B cell (primary cell): Measurements from ENCODE around the gene UMAD1. TPM values are rescaled to one million over a fixed set of nuclear protein-coding genes. Genes with fewer than 3 reads are reported as not detected.
"Not testable (repeated sequence)": the region's sequence is repeated elsewhere in the genome, so short reads cannot be mapped to it uniquely, and the experiment has no call there.

Experiments used
- ATAC-seq: fragments of 200-7000 bp; cut with Tn5 transposase; one replicate; pipeline ENCODE4 v1.10.0; 2021; ENCODE audit warnings: low read depth, mild to moderate bottlenecking, moderate number of reproducible peaks, moderate library complexity
- CTCF ChIA-PET: fragments of 350-600 bp; sonication (Branson Sonifier 250); formaldehyde crosslinking; loops from one replicate; lab custom pipeline; 2021; ENCODE audit warnings: antibody characterized with exemption, inconsistent platforms; lab: Charles Lee
- POLR2A ChIA-PET: fragments of 350-600 bp; sonication (Branson Sonifier 250); formaldehyde crosslinking; loops from one replicate; lab custom pipeline; 2021; ENCODE audit warnings: antibody characterized with exemption; lab: Charles Lee
- DNase-seq: peaks from one replicate; pipeline ENCODE4 v3.0.0; 2013
- H2AFZ ChIP-seq: 2 replicates; pipeline ENCODE4 v1.6.1; 2012; ENCODE audit warnings: mild to moderate bottlenecking, low read depth, low read length; ENCODE audit not compliant: insufficient read depth, poor library complexity, severe bottlenecking
- H3K27ac ChIP-seq, 2 donors: 1 replicate in 1 of 2; 2 replicates in 1 of 2; pipeline ENCODE4 v1.5.1; 2012 to 2013; ENCODE audit warnings: low read length in 2 of 2, mild to moderate bottlenecking in 2 of 2, moderate library complexity in 1 of 2
- H3K27me3 ChIP-seq, 4 experiments: fragments of 200-600 bp in 1 of 4; sonication (generic) in 1 of 4; replicated peaks in 1 of 4; 1 replicate in 2 of 4; 2 replicates in 2 of 4; pipeline versions ENCODE4 v1.6.1 to v1.7.0; 2013 to 2016; ENCODE audit warnings: low read length in 3 of 4, mild to moderate bottlenecking in 2 of 4, mixed read lengths in 1 of 4, moderate library complexity in 1 of 4; ENCODE audit not compliant: insufficient read depth in 4 of 4, control insufficient read depth in 3 of 4; ENCODE audit errors: control extremely low read depth in 1 of 4
- H3K36me3 ChIP-seq, 2 experiments: replicated peaks in 1 of 2; 1 replicate in 1 of 2; 2 replicates in 1 of 2; pipeline versions ENCODE4 v1.6.1 to v1.7.1; 2013; ENCODE audit warnings: low read length in 1 of 2; ENCODE audit not compliant: insufficient read depth in 2 of 2, control insufficient read depth in 1 of 2; ENCODE audit errors: control extremely low read depth in 1 of 2, extremely low read depth in 1 of 2
- H3K4me1 ChIP-seq, 2 donors: fragments of 200-600 bp in 1 of 2; sonication (generic) in 1 of 2; 1 replicate in 1 of 2; 2 replicates in 1 of 2; pipeline versions ENCODE4 v1.5.1 to v1.6.1; 2013 to 2017; ENCODE audit warnings: low read length in 2 of 2; ENCODE audit not compliant: control insufficient read depth in 2 of 2, insufficient read depth in 2 of 2
- H3K4me2 ChIP-seq: replicated peaks from 2 replicates; pipeline ENCODE3; 2012; ENCODE audit warnings: mild to moderate bottlenecking, low read depth, low read length; ENCODE audit not compliant: poor library complexity, severe bottlenecking
- H3K4me3 ChIP-seq, 5 experiments: fragments of 200-600 bp in 1 of 5; sonication (generic) in 1 of 5; 1 replicate in 3 of 5; 2 replicates in 2 of 5; pipeline versions ENCODE4 v1.5.1 to v1.7.0; 2011 to 2016; ENCODE audit warnings: low read length in 4 of 5, mild to moderate bottlenecking in 4 of 5, low read depth in 2 of 5, control low read depth in 1 of 5, moderate library complexity in 1 of 5; ENCODE audit not compliant: insufficient read depth in 1 of 5; ENCODE audit errors: control extremely low read depth in 1 of 5, extremely low read depth in 1 of 5
- H3K79me2 ChIP-seq: fragments of 200-600 bp; sonication (generic); one replicate; pipeline ENCODE4 v1.6.0; 2016; ENCODE audit warnings: low read length; ENCODE audit not compliant: control insufficient read depth, insufficient read depth
- H3K9ac ChIP-seq: fragments of 200-600 bp; sonication (generic); 2 replicates; pipeline ENCODE4 v1.6.1; 2017; ENCODE audit warnings: mild to moderate bottlenecking, low read length, moderate library complexity
- H3K9me3 ChIP-seq, 3 donors: one replicate each; pipeline versions ENCODE4 v1.6.1 to v1.7.1; 2013; ENCODE audit warnings: low read length in 2 of 3; ENCODE audit not compliant: control insufficient read depth in 2 of 3, insufficient read depth in 1 of 3; ENCODE audit errors: control extremely low read depth in 1 of 3
- H4K20me1 ChIP-seq: 2 replicates; pipeline ENCODE4 v1.6.0; 2012; ENCODE audit warnings: mild to moderate bottlenecking, low read length; ENCODE audit not compliant: insufficient read depth, control insufficient read depth, poor library complexity, severe bottlenecking
- H3K27ac Mint-ChIP-seq: one replicate; pipeline ENCODE4 v1.8.0; 2021; ENCODE audit warnings: mixed read lengths
- H3K27me3 Mint-ChIP-seq: one replicate; pipeline ENCODE4 v1.8.0; 2021; ENCODE audit warnings: mixed read lengths
- H3K4me1 Mint-ChIP-seq: one replicate; pipeline ENCODE4 v1.8.0; 2021; ENCODE audit warnings: mixed read lengths
- H3K4me3 Mint-ChIP-seq: one replicate; pipeline ENCODE4 v1.8.0; 2021; ENCODE audit warnings: mixed read lengths
- H3K9me3 Mint-ChIP-seq: one replicate; pipeline ENCODE4 v1.8.0; 2022; ENCODE audit warnings: mixed read lengths; ENCODE audit not compliant: insufficient read depth
- CTCF ChIP-seq: fragments of 200-600 bp; IDR thresholded peaks from one replicate; pipeline ENCODE4 v1.8.0; 2022; ENCODE audit warnings: antibody characterized with exemption, mild to moderate bottlenecking
- EZH2 ChIP-seq: IDR thresholded peaks from 2 replicates; pipeline ENCODE4 v1.6.1; 2012; ENCODE audit warnings: borderline replicate concordance, low read depth, mild to moderate bottlenecking, moderate library complexity, low read length; ENCODE audit not compliant: insufficient read depth, poor library complexity, severe bottlenecking
- WGBS: methylation state at CpG from one replicate; pipeline ENCODE4 v1.1.5; 2013; ENCODE audit warnings: missing lambda C conversion rate; ENCODE audit not compliant: insufficient coverage; 5-methylcytosine and 5-hydroxymethylcytosine counted together
- intact Hi-C: fragments of 100-400 bp; cut with micrococcal nuclease; formaldehyde crosslinking; loops from one replicate; pipeline ENCODE4 v1.10.0; 2022
- polyA plus RNA-seq: library from polyadenylated mRNA; depleted of rRNA; stranded (reverse); fragments of >200 nt; gene quantifications from 2 replicates; pipeline ENCODE4 v1.2.3, GENCODE V29; 2012
- total RNA-seq, 2 donors: library from RNA; stranded (reverse); fragments of 120-200 nt in 1 of 2; gene quantifications; 1 replicate in 1 of 2; 2 replicates in 1 of 2; pipeline versions ENCODE4 v1.2.3 to v1.2.4, GENCODE V29; 2013 to 2022

Gene UMAD1
- total and polyA plus RNA-seq, 2 donors (not counting 1 experiment from before 2014, with no cell fraction given) = 11.6 to 25.9 TPM

- TF ChIP-seq CTCF (no peak), EZH2 (no peak)
- Mint-ChIP-seq H3K4me3 (no peak overlapping the region), H3K27ac (no peak overlapping the region), H3K27me3 (no peaks in the 10 kb centered on the region), H3K9me3 (no peaks in the 10 kb centered on the region), H3K4me1 (peaks cover under 1% of the 10 kb centered on the region)
- Histone ChIP-seq H4K20me1 (no peaks in the 10 kb centered on the region), H3K4me1 (peaks cover 18 to 19% of the 10 kb centered on the region in 2 donors), H3K4me3 (no peak overlapping the region), H2AFZ (no peak overlapping the region), H3K27me3 (no peaks in the 10 kb centered on the region), H3K9ac (no peak overlapping the region), H3K4me2 (no peak overlapping the region), H3K9me3 (no peaks in the 10 kb centered on the region), H3K79me2 (no peaks in the 10 kb centered on the region), H3K27ac (no peak overlapping the region), H3K36me3 (no peaks in the 10 kb centered on the region)
- WGBS = 100% methylated on average over 1 of the region's 3 CpGs
- ChIA-PET POLR2A (no interaction called here), CTCF (interaction anchor here (0.6 kb wide), 1 partner anchor 9 kb away, joined by 4 read pairs; no protein-coding TSS in a partner anchor)
- intact Hi-C loops = loop anchor here (2.0 kb wide), 1 partner anchor 17 kb away; no protein-coding TSS in a partner anchor
- DNase-seq (no peak), ATAC-seq (no peak)
Observed at GRCh38 chr7:7803715-7804178, 163.2 kb downstream of the UMAD1 start.

DNA sequence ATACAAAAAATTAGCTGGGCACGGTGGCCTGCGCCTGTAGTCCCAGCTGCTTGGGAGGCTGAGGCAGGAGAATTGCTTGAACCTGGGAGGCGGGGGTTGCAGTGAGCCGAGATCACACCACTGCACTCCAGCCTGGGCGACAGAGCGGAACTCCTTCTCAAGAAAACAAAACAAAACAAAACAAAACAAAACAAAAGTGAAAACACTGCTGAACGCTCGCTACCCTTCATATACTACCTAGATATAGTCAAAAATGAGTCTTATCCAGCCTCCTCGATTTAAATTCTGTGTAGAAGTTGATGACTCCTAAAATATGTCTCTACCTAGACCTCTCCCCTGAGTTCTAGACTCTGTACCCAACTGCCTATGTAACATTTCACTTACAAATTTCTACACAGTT, 164.3 kb downstream of the UMAD1 start:
- H2AFZ ChIP-seq, CTCF ChIA-PET, H3K36me3 ChIP-seq, H3K27me3 ChIP-seq, H3K79me2 ChIP-seq, ATAC-seq, H3K4me3 Mint-ChIP-seq, DNase-seq, H4K20me1 ChIP-seq, H3K27me3 Mint-ChIP-seq, H3K9ac ChIP-seq, H3K27ac Mint-ChIP-seq, H3K4me3 ChIP-seq, H3K4me1 Mint-ChIP-seq, H3K9me3 ChIP-seq, H3K9me3 Mint-ChIP-seq: not testable (repeated sequence)
- H3K4me2 ChIP-seq = peak overlapping the region; percentile 35
- WGBS = no CpG with 5 or more reads among the region's 9 CpGs
- POLR2A ChIA-PET = interaction anchor here (0.6 kb wide), 1 partner anchor 63 kb away, joined by 5 read pairs; no protein-coding TSS in a partner anchor
- H3K27ac ChIP-seq = peak overlapping the region; percentile 45 to 66
- H3K4me1 ChIP-seq = peaks cover 18 to 19% of the 10 kb centered on the region in 2 donors
- intact Hi-C loops = loop anchor here (2.0 kb wide), 1 partner anchor 16 kb away; no protein-coding TSS in a partner anchor
